Sigmoid colon (tissue), 3 donors: ENCODE results near the gene GOLGA2.

ENCODE experiments used
- CTCF ChIP-seq, 4 experiments: fragments of 450-650 bp in 3 of 4; fragments of 200-600 bp in 1 of 4; IDR thresholded peaks; one replicate each; pipeline ENCODE4 v1.5.1; 2016 to 2019; ENCODE audit warnings: antibody characterized with exemption in 4 of 4, mild to moderate bottlenecking in 3 of 4, moderate library complexity in 2 of 4
- POLR2A ChIP-seq, 2 donors: fragments of 450-650 bp; IDR thresholded peaks; one replicate each; pipeline ENCODE4 v1.6.1; 2016; ENCODE audit warnings: antibody characterized with exemption in 2 of 2, mild to moderate bottlenecking in 2 of 2, moderate library complexity in 2 of 2

GRCh38 chr9:128296340-128297220, 20.8 kb upstream of the GOLGA2 start:
- TF ChIP-seq CTCF (IDR thresholded peaks at IDR 0.05), result no peak
- no peak for TF ChIP-seq POLR2A (IDR thresholded peaks at IDR 0.05)
